Measurements from ENCODE around the gene LRRC36. TPM values are rescaled to one million over a fixed set of nuclear protein-coding genes. Genes with fewer than 3 reads are reported as not detected.

The LRRC36 gene
- polyA plus RNA-seq, 3 donors, result 0.65 to 3.2 (median 1.8) TPM

- Mint-ChIP-seq H3K4me3 (peak overlapping the region in 1 of 2 donors; percentile 59), H3K27me3 (ENCODE audit: low read depth in 3 of 3) (peaks cover 11 to 38% (median 25%) of the 10 kb centered on the region in 3 donors), H3K36me3 (peaks cover 16 to 26% of the 10 kb centered on the region in 2 donors), H3K9me3 (peaks cover 0 to 7% (median 0%) of the 10 kb centered on the region in 7 donors), H3K4me1 (peaks cover 47% of the 10 kb centered on the region), H3K27ac (peak overlapping the region in 2 of 7 donors; percentile 70 to 77)
- no peak for DNase-seq
- intact Hi-C loops (cut with micrococcal nuclease), result no loop called here
- Histone ChIP-seq H3K27ac (ENCODE audit: low read depth in 1 of 2, low read length in 2 of 2) (no peak overlapping the region), H3K9ac (ENCODE audit: insufficient read depth, low read length, poor library complexity, severe bottlenecking) (no peak overlapping the region), H3K9me3 (replicated peaks in 1 of 2; ENCODE audit: control insufficient read depth in 1 of 2, insufficient read depth in 1 of 2, low read length in 2 of 2) (no peaks in the 10 kb centered on the region), H3K4me2 (replicated peaks; ENCODE audit: extremely low read depth, low read length, poor library complexity, severe bottlenecking) (no peak overlapping the region), H3K36me3 (replicated peaks in 1 of 2; ENCODE audit: control insufficient read depth in 1 of 2, insufficient read depth in 2 of 2, low read length in 2 of 2) (no peaks in the 10 kb centered on the region), H3K27me3 (ENCODE audit: control insufficient read depth in 2 of 2, insufficient read depth in 2 of 2, low read length in 2 of 2) (peaks cover 0 to 12% of the 10 kb centered on the region in 2 donors), H3K79me2 (ENCODE audit: insufficient read depth, low read length) (no peaks in the 10 kb centered on the region), H2AFZ (ENCODE audit: insufficient read depth, low read depth, low read length, poor library complexity, severe bottlenecking) (no peak overlapping the region), H4K20me1 (ENCODE audit: insufficient read depth, low read length) (peaks cover 46% of the 10 kb centered on the region), H3K4me3 (replicated peaks in 1 of 3; ENCODE audit: low read depth in 2 of 3, low read length in 3 of 3) (no peak overlapping the region), H3K4me1 (ENCODE audit: control insufficient read depth in 1 of 2, insufficient read depth in 2 of 2, low read length in 2 of 2) (peaks cover 45 to 46% of the 10 kb centered on the region in 2 donors)
- TF ChIP-seq CTCF (IDR thresholded peaks at IDR 0.05), result no peak
- no CpG with 5 or more reads among the region's 2 CpGs for WGBS (ENCODE audit: insufficient coverage)
Observed at GRCh38 chr16:67388591-67388990, 62.0 kb downstream of the LRRC36 start.

- Histone ChIP-seq H4K20me1 (ENCODE audit: insufficient read depth, low read length) (peaks cover 47% of the 10 kb centered on the region), H3K27me3 (ENCODE audit: control insufficient read depth in 2 of 2, insufficient read depth in 2 of 2, low read length in 2 of 2) (peaks cover 0 to 19% of the 10 kb centered on the region in 2 donors), H3K36me3 (replicated peaks in 1 of 2; ENCODE audit: control insufficient read depth in 1 of 2, insufficient read depth in 2 of 2, low read length in 2 of 2) (no peaks in the 10 kb centered on the region), H3K4me3 (replicated peaks in 1 of 3; ENCODE audit: low read depth in 2 of 3, low read length in 3 of 3) (peak overlapping the region in 2 of 3 experiments; percentile 12 to 78), H3K4me1 (ENCODE audit: control insufficient read depth in 1 of 2, insufficient read depth in 2 of 2, low read length in 2 of 2) (peaks cover 60 to 61% of the 10 kb centered on the region in 2 donors), H3K27ac (ENCODE audit: low read depth in 1 of 2, low read length in 2 of 2) (peak overlapping the region; percentile 63 to 65), H3K4me2 (replicated peaks; ENCODE audit: extremely low read depth, low read length, poor library complexity, severe bottlenecking) (peak overlapping the region; percentile 87), H3K9ac (ENCODE audit: insufficient read depth, low read length, poor library complexity, severe bottlenecking) (no peak overlapping the region), H2AFZ (ENCODE audit: insufficient read depth, low read depth, low read length, poor library complexity, severe bottlenecking) (no peak overlapping the region), H3K79me2 (ENCODE audit: insufficient read depth, low read length) (no peaks in the 10 kb centered on the region), H3K9me3 (replicated peaks in 1 of 2; ENCODE audit: control insufficient read depth in 1 of 2, insufficient read depth in 1 of 2, low read length in 2 of 2) (no peaks in the 10 kb centered on the region)
- WGBS (ENCODE audit: insufficient coverage), result 53% methylated on average over 23 of the region's 27 CpGs
- no peak for TF ChIP-seq CTCF (IDR thresholded peaks at IDR 0.05)
- intact Hi-C loops (cut with micrococcal nuclease), result no loop called here
- Mint-ChIP-seq H3K4me3 (peak overlapping the region; percentile 66 to 83), H3K9me3 (peaks cover 0 to 8% (median 0%) of the 10 kb centered on the region in 7 donors), H3K27me3 (ENCODE audit: low read depth in 3 of 3) (peaks cover 19 to 46% (median 32%) of the 10 kb centered on the region in 3 donors), H3K36me3 (peaks cover 16 to 26% of the 10 kb centered on the region in 2 donors), H3K4me1 (peaks cover 59% of the 10 kb centered on the region), H3K27ac (peak overlapping the region; percentile 88 to 96 (median 94))
- peak; percentile 94 to 97 (median 94) for DNase-seq
Observed at GRCh38 chr16:67389911-67390815, 63.5 kb downstream of the LRRC36 start.
